ENCODE data around the gene ARMH4. TPM values are rescaled to one million over a fixed set of nuclear protein-coding genes. Genes with fewer than 3 reads are reported as not detected.
A peak's percentile ranks its signal among the peaks of the same experiment; 100 is the strongest.

The ARMH4 gene
- total and polyA plus RNA-seq, 5 donors from 2014 or later: 0.27 to 1.0 (median 0.78) TPM; not detected in 1

- H3K36me3 ChIP-seq (ENCODE audit: control insufficient read depth, insufficient read depth, low read length): no peaks in the 10 kb centered on the region
- H3K9me3 ChIP-seq (ENCODE audit: control insufficient read depth in 2 of 2, low read length in 2 of 2): no peaks in the 10 kb centered on the region
- peaks cover 35% of the 10 kb centered on the region for H3K27me3 Mint-ChIP-seq
- no peak overlapping the region for H3K4me3 Mint-ChIP-seq
- no peak overlapping the region for H3K27ac ChIP-seq (ENCODE audit: insufficient read depth, low read length, poor library complexity, severe bottlenecking)
- H3K4me1 ChIP-seq (ENCODE audit: control insufficient read depth, insufficient read depth, low read length, poor library complexity, severe bottlenecking): no peaks in the 10 kb centered on the region
- H3K27ac Mint-ChIP-seq: no peak overlapping the region
- ATAC-seq (ENCODE audit: low read depth in 2 of 2): no peak
- peaks cover 9% of the 10 kb centered on the region for H3K27me3 ChIP-seq (ENCODE audit: control insufficient read depth, insufficient read depth, low read length)
- DNase-seq: no peak
- no peaks in the 10 kb centered on the region for H3K36me3 Mint-ChIP-seq
- H3K4me1 Mint-ChIP-seq: no peaks in the 10 kb centered on the region
- H3K4me3 ChIP-seq (ENCODE audit: low read depth, low read length): no peak overlapping the region
- H3K9me3 Mint-ChIP-seq: no peaks in the 10 kb centered on the region
These were observed 43.3 kb downstream of the ARMH4 start for GRCh38 chr14:58108717-58109116.

GRCh38 chr14:58107947-58108552 lies 44.0 kb downstream of the ARMH4 start:
- ATAC-seq (ENCODE audit: low read depth in 2 of 2): no peak

GRCh38 chr14:58107041-58107440 lies 45.0 kb downstream of the ARMH4 start:
- no peak for ATAC-seq (ENCODE audit: low read depth in 2 of 2)

More at GRCh38 chr14:58107947-58108552, 44.0 kb downstream of the ARMH4 start:
- no peaks in the 10 kb centered on the region for H3K4me1 ChIP-seq (ENCODE audit: control insufficient read depth, insufficient read depth, low read length, poor library complexity, severe bottlenecking)
- no peak overlapping the region for H3K4me3 ChIP-seq (ENCODE audit: low read depth, low read length)
- peaks cover 30% of the 10 kb centered on the region for H3K27me3 Mint-ChIP-seq
- no peaks in the 10 kb centered on the region for H3K36me3 ChIP-seq (ENCODE audit: control insufficient read depth, insufficient read depth, low read length)
- H3K27me3 ChIP-seq (ENCODE audit: control insufficient read depth, insufficient read depth, low read length): peaks cover 9% of the 10 kb centered on the region
- H3K27ac ChIP-seq (ENCODE audit: insufficient read depth, low read length, poor library complexity, severe bottlenecking): no peak overlapping the region
- no peak overlapping the region for H3K27ac Mint-ChIP-seq
- peak; percentile 3 to 68 (median 44) for DNase-seq
- H3K4me3 Mint-ChIP-seq: no peak overlapping the region
- H3K9me3 ChIP-seq (ENCODE audit: control insufficient read depth in 2 of 2, low read length in 2 of 2): no peaks in the 10 kb centered on the region
- H3K4me1 Mint-ChIP-seq: no peaks in the 10 kb centered on the region
- no peaks in the 10 kb centered on the region for H3K36me3 Mint-ChIP-seq
- no peaks in the 10 kb centered on the region for H3K9me3 Mint-ChIP-seq

GRCh38 chr14:58106446-58106845 lies 45.6 kb downstream of the ARMH4 start:
- no peaks in the 10 kb centered on the region for H3K9me3 ChIP-seq (ENCODE audit: control insufficient read depth in 2 of 2, low read length in 2 of 2)
- H3K4me1 ChIP-seq (ENCODE audit: control insufficient read depth, insufficient read depth, low read length, poor library complexity, severe bottlenecking): no peaks in the 10 kb centered on the region
- no peak for ATAC-seq (ENCODE audit: low read depth in 2 of 2)
- no peak overlapping the region for H3K27ac ChIP-seq (ENCODE audit: insufficient read depth, low read length, poor library complexity, severe bottlenecking)
- no peaks in the 10 kb centered on the region for H3K36me3 Mint-ChIP-seq
- H3K27ac Mint-ChIP-seq: no peak overlapping the region
- H3K36me3 ChIP-seq (ENCODE audit: control insufficient read depth, insufficient read depth, low read length): no peaks in the 10 kb centered on the region
- peaks cover 5% of the 10 kb centered on the region for H3K27me3 ChIP-seq (ENCODE audit: control insufficient read depth, insufficient read depth, low read length)
- DNase-seq: no peak
- H3K4me1 Mint-ChIP-seq: no peaks in the 10 kb centered on the region
- H3K27me3 Mint-ChIP-seq: peaks cover 15% of the 10 kb centered on the region
- H3K4me3 ChIP-seq (ENCODE audit: low read depth, low read length): no peak overlapping the region
- H3K4me3 Mint-ChIP-seq: no peak overlapping the region
- no peaks in the 10 kb centered on the region for H3K9me3 Mint-ChIP-seq

More at GRCh38 chr14:58107041-58107440, 45.0 kb downstream of the ARMH4 start:
- Histone ChIP-seq H3K27ac (ENCODE audit: insufficient read depth, low read length, poor library complexity, severe bottlenecking) (no peak overlapping the region), H3K4me1 (ENCODE audit: control insufficient read depth, insufficient read depth, low read length, poor library complexity, severe bottlenecking) (no peaks in the 10 kb centered on the region), H3K9me3 (ENCODE audit: control insufficient read depth in 2 of 2, low read length in 2 of 2) (no peaks in the 10 kb centered on the region), H3K36me3 (ENCODE audit: control insufficient read depth, insufficient read depth, low read length) (no peaks in the 10 kb centered on the region), H3K27me3 (ENCODE audit: control insufficient read depth, insufficient read depth, low read length) (peaks cover 5% of the 10 kb centered on the region), H3K4me3 (ENCODE audit: low read depth, low read length) (no peak overlapping the region)
- Mint-ChIP-seq H3K4me3 (no peak overlapping the region), H3K27ac (no peak overlapping the region), H3K27me3 (peaks cover 21% of the 10 kb centered on the region), H3K4me1 (no peaks in the 10 kb centered on the region), H3K9me3 (no peaks in the 10 kb centered on the region), H3K36me3 (no peaks in the 10 kb centered on the region)
- no peak for DNase-seq

GRCh38 chr14:58104808-58105207 lies 47.2 kb downstream of the ARMH4 start:
- no peak overlapping the region for H3K27ac ChIP-seq (ENCODE audit: insufficient read depth, low read length, poor library complexity, severe bottlenecking)
- no peak for ATAC-seq (ENCODE audit: low read depth in 2 of 2)
- no peak for DNase-seq
- H3K27me3 ChIP-seq (ENCODE audit: control insufficient read depth, insufficient read depth, low read length): peaks cover 3% of the 10 kb centered on the region
- no peaks in the 10 kb centered on the region for H3K4me1 ChIP-seq (ENCODE audit: control insufficient read depth, insufficient read depth, low read length, poor library complexity, severe bottlenecking)
- H3K36me3 ChIP-seq (ENCODE audit: control insufficient read depth, insufficient read depth, low read length): no peaks in the 10 kb centered on the region
- peaks cover 15% of the 10 kb centered on the region for H3K27me3 Mint-ChIP-seq
- no peaks in the 10 kb centered on the region for H3K9me3 Mint-ChIP-seq
- H3K4me1 Mint-ChIP-seq: no peaks in the 10 kb centered on the region
- peak overlapping the region in 1 of 4 donors; percentile 43 for H3K4me3 Mint-ChIP-seq
- H3K9me3 ChIP-seq (ENCODE audit: control insufficient read depth in 2 of 2, low read length in 2 of 2): no peaks in the 10 kb centered on the region
- H3K4me3 ChIP-seq (ENCODE audit: low read depth, low read length): no peak overlapping the region
- no peaks in the 10 kb centered on the region for H3K36me3 Mint-ChIP-seq
- H3K27ac Mint-ChIP-seq: no peak overlapping the region

GRCh38 chr14:58100735-58101368 lies 51.2 kb downstream of the ARMH4 start:
- no peaks in the 10 kb centered on the region for H3K36me3 Mint-ChIP-seq
- no peaks in the 10 kb centered on the region for H3K4me1 ChIP-seq (ENCODE audit: control insufficient read depth, insufficient read depth, low read length, poor library complexity, severe bottlenecking)

GRCh38 chr14:58099682-58100081 lies 52.3 kb downstream of the ARMH4 start:
- Histone ChIP-seq H3K27me3 (ENCODE audit: control insufficient read depth, insufficient read depth, low read length) (no peaks in the 10 kb centered on the region), H3K27ac (ENCODE audit: insufficient read depth, low read length, poor library complexity, severe bottlenecking) (no peak overlapping the region), H3K4me1 (ENCODE audit: control insufficient read depth, insufficient read depth, low read length, poor library complexity, severe bottlenecking) (no peaks in the 10 kb centered on the region), H3K4me3 (ENCODE audit: low read depth, low read length) (no peak overlapping the region), H3K36me3 (ENCODE audit: control insufficient read depth, insufficient read depth, low read length) (no peaks in the 10 kb centered on the region), H3K9me3 (ENCODE audit: control insufficient read depth in 2 of 2, low read length in 2 of 2) (no peaks in the 10 kb centered on the region)
- no peaks in the 10 kb centered on the region for H3K4me1 Mint-ChIP-seq
- no peak overlapping the region for H3K4me3 Mint-ChIP-seq
- H3K9me3 Mint-ChIP-seq: no peaks in the 10 kb centered on the region
- ATAC-seq (ENCODE audit: low read depth in 2 of 2) (no peak), DNase-seq (no peak)
- no peak overlapping the region for H3K27ac Mint-ChIP-seq
- H3K36me3 Mint-ChIP-seq: no peaks in the 10 kb centered on the region
- H3K27me3 Mint-ChIP-seq: peaks cover 15% of the 10 kb centered on the region

More at GRCh38 chr14:58100735-58101368, 51.2 kb downstream of the ARMH4 start:
- H3K4me3 Mint-ChIP-seq: no peak overlapping the region
- peaks cover 19% of the 10 kb centered on the region for H3K27me3 Mint-ChIP-seq
- H3K27ac ChIP-seq (ENCODE audit: insufficient read depth, low read length, poor library complexity, severe bottlenecking): no peak overlapping the region
- ATAC-seq (ENCODE audit: low read depth in 2 of 2) (no peak), DNase-seq (no peak)
- H3K27ac Mint-ChIP-seq: no peak overlapping the region
- H3K4me1 Mint-ChIP-seq: no peaks in the 10 kb centered on the region
- no peak overlapping the region for H3K4me3 ChIP-seq (ENCODE audit: low read depth, low read length)
- H3K9me3 ChIP-seq (ENCODE audit: control insufficient read depth in 2 of 2, low read length in 2 of 2): no peaks in the 10 kb centered on the region
- no peaks in the 10 kb centered on the region for H3K9me3 Mint-ChIP-seq
- no peaks in the 10 kb centered on the region for H3K36me3 ChIP-seq (ENCODE audit: control insufficient read depth, insufficient read depth, low read length)
- peaks cover 1% of the 10 kb centered on the region for H3K27me3 ChIP-seq (ENCODE audit: control insufficient read depth, insufficient read depth, low read length)

GRCh38 chr14:58098507-58098906 lies 53.5 kb downstream of the ARMH4 start:
- Histone ChIP-seq H3K4me3 (ENCODE audit: low read depth, low read length) (no peak overlapping the region), H3K27ac (ENCODE audit: insufficient read depth, low read length, poor library complexity, severe bottlenecking) (no peak overlapping the region), H3K4me1 (ENCODE audit: control insufficient read depth, insufficient read depth, low read length, poor library complexity, severe bottlenecking) (no peaks in the 10 kb centered on the region), H3K9me3 (ENCODE audit: control insufficient read depth in 2 of 2, low read length in 2 of 2) (no peaks in the 10 kb centered on the region), H3K36me3 (ENCODE audit: control insufficient read depth, insufficient read depth, low read length) (no peaks in the 10 kb centered on the region), H3K27me3 (ENCODE audit: control insufficient read depth, insufficient read depth, low read length) (no peaks in the 10 kb centered on the region)
- Mint-ChIP-seq H3K9me3 (no peaks in the 10 kb centered on the region), H3K4me1 (no peaks in the 10 kb centered on the region), H3K4me3 (no peak overlapping the region), H3K27ac (no peak overlapping the region), H3K27me3 (peaks cover 8% of the 10 kb centered on the region), H3K36me3 (no peaks in the 10 kb centered on the region)
- DNase-seq (no peak), ATAC-seq (ENCODE audit: low read depth in 2 of 2) (no peak)
